Kidney (tissue), 14 donors: ENCODE data around the gene ADAMTSL3. TPM values are rescaled to one million over a fixed set of nuclear protein-coding genes. Genes with fewer than 3 reads are reported as not detected.

Source experiments
- DNase-seq, 5 donors: peaks; one replicate each; pipeline ENCODE4 v3.0.0-alpha.2; 2013 to 2020
- FAIRE-seq: peaks from 2 replicates; lab custom pipeline; 2012; peaks lifted over from hg19 to GRCh38; lab: Jason Lieb, UNC
- H3K27ac ChIP-seq, 2 donors: one replicate each; pipeline ENCODE4 v1.7.0; 2013; ENCODE audit warnings: low read depth in 2 of 2, low read length in 2 of 2, inconsistent platforms in 1 of 2
- H3K27me3 ChIP-seq: one replicate; pipeline ENCODE4 v1.7.1; 2013; ENCODE audit warnings: low read length, inconsistent platforms; ENCODE audit not compliant: control insufficient read depth, insufficient read depth
- H3K36me3 ChIP-seq, 3 donors: one replicate each; pipeline versions ENCODE4 v1.7.0 to v1.7.1; 2013; ENCODE audit warnings: low read length in 3 of 3, control low read depth in 1 of 3, inconsistent platforms in 1 of 3; ENCODE audit not compliant: insufficient read depth in 3 of 3, control insufficient read depth in 2 of 3
- H3K4me1 ChIP-seq, 3 donors: one replicate each; pipeline versions ENCODE4 v1.7.0 to v1.7.1; 2013; ENCODE audit warnings: low read length in 3 of 3, inconsistent platforms in 1 of 3, low read depth in 1 of 3; ENCODE audit not compliant: control insufficient read depth in 2 of 3, insufficient read depth in 2 of 3
- H3K4me3 ChIP-seq, 3 donors: one replicate each; pipeline versions ENCODE4 v1.7.0 to v1.8.1; 2013; ENCODE audit warnings: low read length in 3 of 3, control low read depth in 1 of 3, inconsistent platforms in 1 of 3
- H3K9ac ChIP-seq, 3 donors: one replicate each; pipeline versions ENCODE4 v1.7.0 to v1.7.1; 2013; ENCODE audit warnings: low read length in 3 of 3, control low read depth in 1 of 3, inconsistent platforms in 1 of 3
- H3K9me3 ChIP-seq, 3 donors: one replicate each; pipeline versions ENCODE4 v1.7.0 to v1.7.1; 2013; ENCODE audit warnings: low read length in 3 of 3, control low read depth in 1 of 3, inconsistent platforms in 1 of 3; ENCODE audit not compliant: control insufficient read depth in 2 of 3, insufficient read depth in 1 of 3
- intact Hi-C: fragments of 100-400 bp; cut with DNase I; formaldehyde crosslinking; loops from one replicate; pipeline ENCODE4 v1.11.1; 2022
- polyA plus RNA-seq: library from polyadenylated mRNA; stranded (reverse); fragments of 350-450 nt; fragmentation: Illumina TruSeq; extraction: RNeasy Lipid Tissue Mini Kit (QIAGEN cat#74804); gene quantifications from one replicate; pipeline ENCODE4 v1.2.3, GENCODE V29; 2014; ENCODE audit warnings: low read depth, low replicate concordance; ENCODE audit not compliant: insufficient read depth
- total RNA-seq: library from RNA; stranded (reverse); fragmentation: NEBNext Ultra II Directional; extraction: Animal tissue kit (Norgen Biotek cat#: 25700); gene quantifications from one replicate; pipeline ENCODE4 v1.2.1, GENCODE V29; 2021
- TF ChIP-seq, protein P1 (sequence below): IDR thresholded peaks from 3 replicates; pipeline ENCODE4 v1.5.1; 2012; ENCODE audit warnings: mild to moderate bottlenecking, moderate library complexity, borderline replicate concordance; ENCODE audit not compliant: insufficient read depth; ENCODE audit errors: extremely low read depth
- donor health status: control.
- donor health status: control.
- donor health status: control.
- donor health status: control.
- donor health status: control.
- donor health status: DM: yes; HTN: yes; CAD: no.
- donor health status: Normal renal cell carcinoma (clear cell type).

The ADAMTSL3 gene
- total and polyA plus RNA-seq, 2 donors from 2014 or later: 1.6 to 23.4 TPM

DNA sequence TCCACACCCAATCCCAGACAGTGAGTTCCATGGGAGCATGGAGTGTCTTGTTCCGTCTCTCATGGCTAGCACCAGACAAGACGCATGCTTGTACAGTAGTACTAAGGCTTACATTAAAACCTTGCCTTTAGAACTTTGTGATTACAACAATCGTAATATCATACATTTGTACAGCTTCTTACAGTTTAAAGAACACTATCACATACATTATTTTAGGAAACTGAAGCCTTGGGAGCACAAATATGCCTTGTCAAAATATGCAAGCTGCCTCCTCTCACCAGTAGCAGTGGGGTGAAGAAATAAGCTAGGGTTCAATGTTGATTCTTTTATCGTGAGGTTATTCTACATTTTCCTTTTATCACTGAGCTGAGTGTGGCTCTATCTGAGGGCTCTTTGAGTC, 36.8 kb downstream of the ADAMTSL3 start:
- Histone ChIP-seq H3K9ac (no peak overlapping the region), H3K27ac (no peak overlapping the region), H3K9me3 (no peaks in the 10 kb centered on the region), H3K4me3 (no peak overlapping the region), H3K36me3 (no peaks in the 10 kb centered on the region), H3K4me1 (peaks cover 0 to 3% (median 0%) of the 10 kb centered on the region in 3 donors), H3K27me3 (no peaks in the 10 kb centered on the region)
- no peak for DNase-seq
- intact Hi-C loops: no loop called here
- no peak for FAIRE-seq
- TF ChIP-seq, protein P1, sequence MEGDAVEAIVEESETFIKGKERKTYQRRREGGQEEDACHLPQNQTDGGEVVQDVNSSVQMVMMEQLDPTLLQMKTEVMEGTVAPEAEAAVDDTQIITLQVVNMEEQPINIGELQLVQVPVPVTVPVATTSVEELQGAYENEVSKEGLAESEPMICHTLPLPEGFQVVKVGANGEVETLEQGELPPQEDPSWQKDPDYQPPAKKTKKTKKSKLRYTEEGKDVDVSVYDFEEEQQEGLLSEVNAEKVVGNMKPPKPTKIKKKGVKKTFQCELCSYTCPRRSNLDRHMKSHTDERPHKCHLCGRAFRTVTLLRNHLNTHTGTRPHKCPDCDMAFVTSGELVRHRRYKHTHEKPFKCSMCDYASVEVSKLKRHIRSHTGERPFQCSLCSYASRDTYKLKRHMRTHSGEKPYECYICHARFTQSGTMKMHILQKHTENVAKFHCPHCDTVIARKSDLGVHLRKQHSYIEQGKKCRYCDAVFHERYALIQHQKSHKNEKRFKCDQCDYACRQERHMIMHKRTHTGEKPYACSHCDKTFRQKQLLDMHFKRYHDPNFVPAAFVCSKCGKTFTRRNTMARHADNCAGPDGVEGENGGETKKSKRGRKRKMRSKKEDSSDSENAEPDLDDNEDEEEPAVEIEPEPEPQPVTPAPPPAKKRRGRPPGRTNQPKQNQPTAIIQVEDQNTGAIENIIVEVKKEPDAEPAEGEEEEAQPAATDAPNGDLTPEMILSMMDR: no peak

- H3K27me3 ChIP-seq: no peaks in the 10 kb centered on the region
- TF ChIP-seq, protein P1: no peak
- peaks cover 0 to 3% (median 0%) of the 10 kb centered on the region in 3 donors for H3K4me1 ChIP-seq
- H3K4me3 ChIP-seq: no peak overlapping the region
- H3K36me3 ChIP-seq: no peaks in the 10 kb centered on the region
- DNase-seq (peak in 1 of 5 donors; percentile 4), FAIRE-seq (no peak)
- intact Hi-C loops: no loop called here
- no peak overlapping the region for H3K9ac ChIP-seq
- H3K27ac ChIP-seq: no peak overlapping the region
- H3K9me3 ChIP-seq: no peaks in the 10 kb centered on the region
These were observed 39.0 kb downstream of the ADAMTSL3 start for GRCh38 chr15:83692746-83693581.

GRCh38 chr15:83694015-83694414, 40.1 kb downstream of the ADAMTSL3 start:
- peaks cover 0 to 3% (median 0%) of the 10 kb centered on the region in 3 donors for H3K4me1 ChIP-seq
- H3K9ac ChIP-seq: no peak overlapping the region
- TF ChIP-seq, protein P1: no peak
- DNase-seq: peak in 1 of 5 donors; percentile 27
- FAIRE-seq: no peak
- H3K27ac ChIP-seq: no peak overlapping the region
- no peaks in the 10 kb centered on the region for H3K36me3 ChIP-seq
- H3K9me3 ChIP-seq: no peaks in the 10 kb centered on the region
- H3K27me3 ChIP-seq: no peaks in the 10 kb centered on the region
- H3K4me3 ChIP-seq: no peak overlapping the region
- intact Hi-C loops: no loop called here
